SU-DHL-6 (cell line): ENCODE results near the gene TBATA.

Experiments used
- H2AFZ ChIP-seq: fragments of 200-600 bp; sonication (generic); 2 replicates; pipeline ENCODE4 v1.6.1; 2014; ENCODE audit warnings: low read depth, mild to moderate bottlenecking, moderate library complexity, mixed read lengths, antibody characterized with exemption, low read length; ENCODE audit not compliant: severe bottlenecking
- H3F3A ChIP-seq: fragments of 200-600 bp; shearing (Covaris generic); 2 replicates; pipeline ENCODE4 v1.6.0; 2016; ENCODE audit warnings: antibody characterized with exemption, mild to moderate bottlenecking; ENCODE audit not compliant: insufficient read depth
- H3K27ac ChIP-seq: fragments of 200-600 bp; sonication (generic); 2 replicates; pipeline ENCODE4 v1.5.1; 2016; ENCODE audit warnings: low read depth, mild to moderate bottlenecking, low read length, moderate library complexity, mixed read lengths
- H3K27me3 ChIP-seq: fragments of 200-600 bp; sonication (generic), shearing (Covaris generic); 2 replicates; pipeline ENCODE4 v1.6.0; 2014; ENCODE audit warnings: mild to moderate bottlenecking, low read length
- H3K36me3 ChIP-seq: fragments of 200-600 bp; sonication (generic); 2 replicates; pipeline ENCODE4 v1.6.1; 2014; ENCODE audit warnings: mild to moderate bottlenecking, low read length, mixed read lengths
- H3K4me2 ChIP-seq: fragments of 300-600, 200-600 bp; shearing (Covaris generic), sonication (generic); 2 replicates; pipeline ENCODE4 v1.6.0; 2014; ENCODE audit warnings: low read length, low read depth, mild to moderate bottlenecking; ENCODE audit not compliant: poor library complexity, severe bottlenecking
- H3K4me3 ChIP-seq: fragments of 200-600 bp; sonication (generic); 2 replicates; pipeline ENCODE4 v1.5.1; 2014; ENCODE audit warnings: antibody characterized with exemption, low read length, mild to moderate bottlenecking, mixed read lengths; ENCODE audit not compliant: insufficient read depth, poor library complexity, severe bottlenecking
- H3K79me2 ChIP-seq: fragments of 200-600 bp; sonication (generic); 2 replicates; pipeline ENCODE4 v1.6.1; 2014; ENCODE audit warnings: mild to moderate bottlenecking, low read length, moderate library complexity; ENCODE audit not compliant: insufficient read depth
- H3K9ac ChIP-seq: fragments of 200-600 bp; sonication (generic); 2 replicates; pipeline ENCODE4 v1.7.0; 2014; ENCODE audit warnings: mild to moderate bottlenecking, low read length
- H3K9me2 ChIP-seq: fragments of 200-600 bp; sonication (generic); replicated peaks from 2 replicates; pipeline ENCODE4 v1.6.1; 2014; ENCODE audit warnings: low read length; ENCODE audit not compliant: insufficient read depth
- H3K9me3 ChIP-seq: fragments of 200-600 bp; sonication (generic); 2 replicates; pipeline ENCODE4 v1.6.1; 2014; ENCODE audit warnings: low read length, mixed read lengths; ENCODE audit not compliant: insufficient read depth
- H4K20me1 ChIP-seq: fragments of 200-600 bp; sonication (generic); 2 replicates; pipeline ENCODE4 v1.6.1; 2014; ENCODE audit warnings: low read depth, mild to moderate bottlenecking, antibody characterized with exemption, low read length, moderate library complexity, mixed read lengths
- EZH2phosphoT487 ChIP-seq: fragments of 200-600 bp; sonication (generic), shearing (Covaris generic); conservative IDR thresholded peaks from 2 replicates; pipeline ENCODE4 v1.6.1; 2018; ENCODE audit warnings: mild to moderate bottlenecking, antibody characterized with exemption, low read length, moderate library complexity, mixed read lengths
- TF ChIP-seq, protein P1 (sequence below): fragments of 200-600 bp; sonication (generic); IDR thresholded peaks from one replicate; pipeline ENCODE4 v1.5.1; 2017; ENCODE audit warnings: antibody characterized with exemption, mild to moderate bottlenecking, low read length, moderate library complexity; ENCODE audit not compliant: insufficient read depth, poor library complexity, severe bottlenecking

The TBATA gene

DNA sequence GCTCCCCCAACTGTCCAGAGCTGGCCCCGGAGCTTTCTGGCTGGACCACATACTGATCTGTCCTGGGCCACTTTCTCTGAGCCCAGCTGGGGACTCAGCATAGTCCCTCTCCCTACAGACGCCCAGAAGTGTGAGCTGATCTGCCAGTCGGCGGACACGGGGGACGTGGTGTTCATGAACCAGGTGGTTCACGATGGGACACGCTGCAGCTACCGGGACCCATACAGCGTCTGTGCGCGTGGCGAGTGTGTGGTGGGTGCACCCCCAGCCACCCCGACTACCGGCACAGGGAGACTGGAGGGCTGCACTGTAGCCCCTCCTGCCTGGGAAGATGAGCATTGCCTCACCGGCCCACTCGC is 41.8 kb downstream of the TBATA start:
- H3K27me3 ChIP-seq: no peaks in the 10 kb centered on the region
- no peaks in the 10 kb centered on the region for H3K9me2 ChIP-seq
- H3K79me2 ChIP-seq: no peaks in the 10 kb centered on the region
- H3K4me2 ChIP-seq: no peak overlapping the region
- no peaks in the 10 kb centered on the region for H3F3A ChIP-seq
- no peak overlapping the region for H3K27ac ChIP-seq
- no peak overlapping the region for H3K9ac ChIP-seq
- H3K36me3 ChIP-seq: no peaks in the 10 kb centered on the region
- no peaks in the 10 kb centered on the region for H4K20me1 ChIP-seq
- TF ChIP-seq EZH2phosphoT487: no peak
- TF ChIP-seq, protein P1, sequence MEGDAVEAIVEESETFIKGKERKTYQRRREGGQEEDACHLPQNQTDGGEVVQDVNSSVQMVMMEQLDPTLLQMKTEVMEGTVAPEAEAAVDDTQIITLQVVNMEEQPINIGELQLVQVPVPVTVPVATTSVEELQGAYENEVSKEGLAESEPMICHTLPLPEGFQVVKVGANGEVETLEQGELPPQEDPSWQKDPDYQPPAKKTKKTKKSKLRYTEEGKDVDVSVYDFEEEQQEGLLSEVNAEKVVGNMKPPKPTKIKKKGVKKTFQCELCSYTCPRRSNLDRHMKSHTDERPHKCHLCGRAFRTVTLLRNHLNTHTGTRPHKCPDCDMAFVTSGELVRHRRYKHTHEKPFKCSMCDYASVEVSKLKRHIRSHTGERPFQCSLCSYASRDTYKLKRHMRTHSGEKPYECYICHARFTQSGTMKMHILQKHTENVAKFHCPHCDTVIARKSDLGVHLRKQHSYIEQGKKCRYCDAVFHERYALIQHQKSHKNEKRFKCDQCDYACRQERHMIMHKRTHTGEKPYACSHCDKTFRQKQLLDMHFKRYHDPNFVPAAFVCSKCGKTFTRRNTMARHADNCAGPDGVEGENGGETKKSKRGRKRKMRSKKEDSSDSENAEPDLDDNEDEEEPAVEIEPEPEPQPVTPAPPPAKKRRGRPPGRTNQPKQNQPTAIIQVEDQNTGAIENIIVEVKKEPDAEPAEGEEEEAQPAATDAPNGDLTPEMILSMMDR: no peak
- no peak overlapping the region for H2AFZ ChIP-seq
- H3K9me3 ChIP-seq: no peaks in the 10 kb centered on the region
- no peak overlapping the region for H3K4me3 ChIP-seq

DNA sequence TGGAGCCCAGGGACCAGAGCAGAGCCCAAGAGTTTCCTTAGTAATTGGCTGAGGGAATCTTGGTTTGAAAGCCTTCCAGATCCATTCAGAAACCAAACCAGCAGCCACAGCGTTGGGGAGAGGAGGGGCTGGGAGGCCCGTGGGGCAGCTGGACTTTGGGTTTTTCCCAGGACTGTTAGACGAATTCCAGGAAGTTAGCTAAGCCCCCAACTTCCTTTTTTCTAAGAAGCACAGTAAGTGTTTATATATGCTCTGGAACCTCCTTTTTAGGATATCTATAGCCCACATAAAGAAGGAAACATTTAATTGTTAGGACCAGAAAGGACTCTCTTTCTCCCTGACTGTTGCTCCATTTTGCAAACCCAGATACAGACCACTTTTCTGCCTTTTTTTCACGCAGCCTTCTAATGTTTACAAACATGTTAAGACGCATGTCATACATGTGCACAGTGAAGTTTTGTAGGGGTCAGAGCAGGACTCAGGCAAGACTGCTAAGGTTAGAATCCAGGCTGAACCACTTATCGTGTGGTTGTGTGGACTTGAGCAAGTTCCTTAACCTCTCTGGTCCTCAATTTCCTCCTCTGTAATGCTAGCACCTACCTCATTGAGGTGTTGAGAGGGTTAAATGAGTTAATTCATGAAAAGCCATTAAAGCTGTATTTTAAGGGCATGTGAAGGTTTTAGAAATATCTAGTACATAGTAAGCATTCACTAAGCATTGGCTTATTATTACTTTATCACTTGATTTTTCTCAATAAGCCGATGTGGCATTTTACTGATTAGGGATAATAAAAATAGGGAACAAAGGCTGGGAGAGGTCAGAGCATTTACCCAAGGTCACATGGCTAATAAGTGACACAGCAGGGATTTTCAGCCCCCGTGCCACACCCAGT is 42.4 kb downstream of the TBATA start:
- no peak overlapping the region for H3K9ac ChIP-seq
- H3K4me2 ChIP-seq: no peak overlapping the region

DNA sequence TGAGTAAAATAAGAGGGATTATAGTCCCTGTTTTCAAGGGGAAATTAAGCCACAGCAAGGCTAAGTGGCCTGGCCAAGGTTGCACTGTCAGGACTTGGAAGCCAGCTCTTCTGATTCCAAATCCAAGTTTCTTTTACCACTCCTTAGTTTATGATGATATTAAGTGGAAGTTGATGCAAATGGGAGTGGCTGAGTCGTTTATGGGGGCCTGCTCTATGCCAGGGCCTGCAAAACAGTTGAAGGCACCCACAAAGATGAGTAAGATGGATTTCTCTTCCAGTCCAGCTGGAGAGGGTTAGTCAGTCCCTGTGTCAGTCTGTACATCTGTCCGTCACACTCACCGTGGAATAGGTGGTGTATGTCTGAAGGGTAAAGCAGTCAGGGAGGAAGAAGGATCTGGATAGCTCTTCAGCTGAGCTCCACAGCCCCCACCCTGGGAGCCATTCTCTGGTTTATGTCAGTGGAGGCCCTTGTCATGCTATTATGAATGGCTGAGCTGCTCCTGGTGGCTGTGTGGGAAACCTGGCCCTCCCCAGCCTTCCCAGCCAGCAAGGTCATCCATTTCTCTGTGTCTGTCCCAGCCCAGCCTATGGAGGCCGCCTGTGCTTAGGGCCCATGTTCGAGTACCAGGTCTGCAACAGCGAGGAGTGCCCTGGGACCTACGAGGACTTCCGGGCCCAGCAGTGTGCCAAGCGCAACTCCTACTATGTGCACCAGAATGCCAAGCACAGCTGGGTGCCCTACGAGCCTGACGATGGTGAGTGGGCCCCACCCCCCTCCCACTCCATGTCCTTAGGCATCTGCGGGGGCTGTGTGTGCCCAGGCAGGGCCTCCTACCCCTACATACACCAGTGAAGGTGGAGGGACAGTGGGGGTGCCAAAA is 44.5 kb downstream of the TBATA start:
- TF ChIP-seq EZH2phosphoT487: no peak
- TF ChIP-seq, protein P1: no peak
- Histone ChIP-seq H3K4me2 (no peak overlapping the region), H3F3A (no peaks in the 10 kb centered on the region), H3K27me3 (no peaks in the 10 kb centered on the region), H3K79me2 (no peaks in the 10 kb centered on the region), H2AFZ (no peak overlapping the region), H3K36me3 (no peaks in the 10 kb centered on the region), H3K9me2 (no peaks in the 10 kb centered on the region), H3K27ac (no peak overlapping the region), H3K9ac (no peak overlapping the region), H4K20me1 (no peaks in the 10 kb centered on the region), H3K4me3 (no peak overlapping the region), H3K9me3 (no peaks in the 10 kb centered on the region)

More for the DNA sequence above, 42.4 kb downstream of the TBATA start:
- H3K27ac ChIP-seq: no peak overlapping the region
- no peaks in the 10 kb centered on the region for H3K36me3 ChIP-seq
- no peaks in the 10 kb centered on the region for H3K9me2 ChIP-seq
- no peaks in the 10 kb centered on the region for H3K79me2 ChIP-seq
- no peak for TF ChIP-seq EZH2phosphoT487
- TF ChIP-seq, protein P1: no peak
- no peaks in the 10 kb centered on the region for H3K9me3 ChIP-seq
- no peak overlapping the region for H2AFZ ChIP-seq
- no peaks in the 10 kb centered on the region for H3K27me3 ChIP-seq
- no peak overlapping the region for H3K4me3 ChIP-seq
- H3F3A ChIP-seq: no peaks in the 10 kb centered on the region
- H4K20me1 ChIP-seq: no peaks in the 10 kb centered on the region
